ENCODE data around the gene CALR. TPM values are rescaled to one million over a fixed set of nuclear protein-coding genes. Genes with fewer than 3 reads are reported as not detected.

CALR gene
- polyA plus RNA-seq, 3 donors = 842 to 975 (median 894) TPM

GRCh38 chr19:12921047-12921446, 17.4 kb upstream of the CALR start:
- no peak for DNase-seq (ENCODE audit: extremely low read depth in 1 of 11, low read depth in 9 of 11, low spot score in 4 of 11)

- no peak for DNase-seq (ENCODE audit: extremely low read depth in 1 of 11, low read depth in 9 of 11, low spot score in 4 of 11)
Observed at GRCh38 chr19:12922959-12923358, 15.4 kb upstream of the CALR start.

GRCh38 chr19:12924621-12925310, 13.6 kb upstream of the CALR start:
- DNase-seq (ENCODE audit: extremely low read depth in 1 of 11, low read depth in 9 of 11, low spot score in 4 of 11) = no peak

GRCh38 chr19:12930002-12930645, 8.3 kb upstream of the CALR start:
- no peak for DNase-seq (ENCODE audit: extremely low read depth in 1 of 11, low read depth in 9 of 11, low spot score in 4 of 11)

DNA sequence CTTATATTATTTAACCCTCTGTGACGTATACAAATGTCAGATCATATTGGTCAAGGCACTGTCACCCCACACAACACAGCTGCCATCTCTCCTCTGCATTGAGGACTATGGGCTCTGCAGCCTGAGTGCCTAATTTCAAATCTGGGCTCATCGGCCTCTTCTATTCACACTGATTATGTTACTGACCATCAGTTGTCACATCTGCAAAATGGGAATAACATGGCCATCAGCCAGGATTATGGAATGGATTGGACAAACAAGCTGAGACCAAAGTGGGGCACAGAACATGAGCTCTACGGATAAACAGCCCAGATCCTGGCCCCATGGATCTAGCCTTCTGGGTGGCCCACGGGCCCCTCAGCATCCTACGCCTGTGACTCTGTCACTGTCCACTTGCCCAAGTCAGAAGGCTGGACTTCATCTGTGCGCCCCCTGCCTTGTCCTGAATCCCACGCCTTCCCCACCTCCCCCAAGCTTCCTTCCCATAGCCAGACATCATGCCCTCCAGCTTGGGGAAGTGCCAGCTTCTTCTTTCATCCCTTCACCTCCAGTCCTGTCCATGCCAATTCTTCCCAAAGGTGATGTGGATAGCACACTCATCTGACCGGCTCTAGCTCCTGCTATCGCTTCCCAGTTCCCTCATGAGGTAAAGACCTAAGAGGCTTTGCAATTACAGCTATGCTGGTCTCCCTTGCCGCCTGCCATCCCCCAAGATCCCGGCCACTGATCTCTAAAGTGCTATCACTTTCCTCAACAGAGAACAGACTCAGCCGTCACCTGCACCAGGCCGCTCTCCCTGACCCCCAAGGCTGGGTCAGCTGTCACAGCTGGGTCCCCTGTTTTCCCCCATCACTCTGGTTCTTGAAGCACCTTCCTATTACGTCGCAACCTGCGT, 5.8 kb upstream of the CALR start:
- DNase-seq (ENCODE audit: extremely low read depth in 1 of 11, low read depth in 9 of 11, low spot score in 4 of 11) = no peak

DNA sequence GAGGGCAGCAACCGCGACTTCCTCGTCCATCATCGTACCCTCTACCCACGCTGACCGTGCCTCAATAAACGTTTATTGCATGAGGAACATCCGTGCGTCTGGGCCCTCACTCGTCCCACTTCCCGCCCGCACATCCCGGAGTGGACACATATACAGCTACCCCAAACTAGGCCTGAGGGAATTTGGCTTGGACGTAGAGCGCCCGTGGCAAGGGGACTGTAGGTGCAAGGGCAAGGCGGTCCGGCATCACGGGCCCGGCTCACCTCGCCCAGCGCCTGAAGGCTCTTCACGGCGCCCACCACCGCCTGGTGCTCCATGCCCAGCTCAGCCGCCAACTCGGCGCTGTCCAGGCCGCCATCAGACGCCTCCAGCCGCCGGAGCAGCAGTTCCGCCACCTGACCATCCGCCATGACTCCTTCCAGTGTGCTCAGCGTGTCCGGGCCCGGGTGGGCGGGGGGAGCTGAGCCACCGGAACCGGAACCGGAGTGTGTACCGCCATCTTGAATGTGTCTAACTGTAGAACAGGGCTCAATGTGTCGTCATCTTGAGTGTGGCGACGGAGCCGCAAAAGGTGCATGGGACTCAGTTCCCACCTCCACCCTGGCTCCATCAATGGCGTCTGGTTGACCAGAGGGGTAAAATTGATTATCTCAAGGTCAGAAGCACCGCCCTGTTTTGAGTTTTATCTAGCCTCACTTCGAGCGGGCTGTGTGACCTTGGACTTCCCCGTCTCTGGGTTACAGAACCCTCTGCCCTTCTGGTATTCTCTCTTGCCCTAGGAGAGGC, 4.9 kb upstream of the CALR start, which contains the start of gene FARSA:
FARSA (minus strand) TSS at position 425 of the 786 bp plus-strand sequence; CDS start at position 410, 15 bp downstream.
- DNase-seq (ENCODE audit: extremely low read depth in 1 of 11, low read depth in 9 of 11, low spot score in 4 of 11) = peak in 10 of 11 donors; percentile 77 to 91 (median 86)

DNA sequence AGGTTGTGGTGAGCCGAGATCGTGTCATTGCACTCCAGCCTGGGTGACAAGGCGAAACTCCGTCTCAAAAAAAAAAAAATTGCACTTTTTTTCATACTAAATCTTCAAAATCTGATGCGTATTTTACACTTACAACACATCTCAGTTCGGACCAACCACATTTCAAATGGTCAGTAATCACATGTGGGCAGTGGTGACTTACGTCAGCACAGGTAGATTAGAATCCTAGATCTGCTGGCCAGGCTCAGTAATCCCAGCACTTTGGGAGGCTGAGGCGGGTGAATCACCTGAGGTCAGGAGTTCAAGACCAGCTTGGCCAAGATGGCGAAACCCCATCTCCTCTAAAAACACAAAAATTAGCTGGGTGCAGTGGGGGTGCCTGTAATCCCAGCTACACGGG, 3.3 kb upstream of the CALR start:
- no peak for DNase-seq (ENCODE audit: extremely low read depth in 1 of 11, low read depth in 9 of 11, low spot score in 4 of 11)

- no peak for DNase-seq (ENCODE audit: extremely low read depth in 1 of 11, low read depth in 9 of 11, low spot score in 4 of 11)
Observed at GRCh38 chr19:12936582-12936981, 1.8 kb upstream of the CALR start.

GRCh38 chr19:12937093-12937926, 1.1 kb upstream of the CALR start:
- no peak for DNase-seq (ENCODE audit: extremely low read depth in 1 of 11, low read depth in 9 of 11, low spot score in 4 of 11)

GRCh38 chr19:12938779-12939601, 581 bp downstream of the CALR start:
- DNase-seq (ENCODE audit: extremely low read depth in 1 of 11, low read depth in 9 of 11, low spot score in 4 of 11) = no peak

GRCh38 chr19:12939975-12940423, 1.6 kb downstream of the CALR start:
- no peak for DNase-seq (ENCODE audit: extremely low read depth in 1 of 11, low read depth in 9 of 11, low spot score in 4 of 11)

GRCh38 chr19:12940897-12941296, 2.5 kb downstream of the CALR start:
- no peak for DNase-seq (ENCODE audit: extremely low read depth in 1 of 11, low read depth in 9 of 11, low spot score in 4 of 11)

DNA sequence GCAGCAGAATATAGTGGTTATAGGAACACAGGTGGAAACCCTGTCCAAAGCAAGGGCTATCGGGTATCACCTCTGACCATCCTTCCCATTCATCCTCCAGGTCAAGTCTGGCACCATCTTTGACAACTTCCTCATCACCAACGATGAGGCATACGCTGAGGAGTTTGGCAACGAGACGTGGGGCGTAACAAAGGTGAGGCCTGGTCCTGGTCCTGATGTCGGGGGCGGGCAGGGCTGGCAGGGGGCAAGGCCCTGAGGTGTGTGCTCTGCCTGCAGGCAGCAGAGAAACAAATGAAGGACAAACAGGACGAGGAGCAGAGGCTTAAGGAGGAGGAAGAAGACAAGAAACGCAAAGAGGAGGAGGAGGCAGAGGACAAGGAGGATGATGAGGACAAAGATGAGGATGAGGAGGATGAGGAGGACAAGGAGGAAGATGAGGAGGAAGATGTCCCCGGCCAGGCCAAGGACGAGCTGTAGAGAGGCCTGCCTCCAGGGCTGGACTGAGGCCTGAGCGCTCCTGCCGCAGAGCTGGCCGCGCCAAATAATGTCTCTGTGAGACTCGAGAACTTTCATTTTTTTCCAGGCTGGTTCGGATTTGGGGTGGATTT, 5.1 kb downstream of the CALR start:
- no peak for DNase-seq (ENCODE audit: extremely low read depth in 1 of 11, low read depth in 9 of 11, low spot score in 4 of 11)

GRCh38 chr19:12944104-12944674, 5.8 kb downstream of the CALR start:
- no peak for DNase-seq (ENCODE audit: extremely low read depth in 1 of 11, low read depth in 9 of 11, low spot score in 4 of 11)

DNA sequence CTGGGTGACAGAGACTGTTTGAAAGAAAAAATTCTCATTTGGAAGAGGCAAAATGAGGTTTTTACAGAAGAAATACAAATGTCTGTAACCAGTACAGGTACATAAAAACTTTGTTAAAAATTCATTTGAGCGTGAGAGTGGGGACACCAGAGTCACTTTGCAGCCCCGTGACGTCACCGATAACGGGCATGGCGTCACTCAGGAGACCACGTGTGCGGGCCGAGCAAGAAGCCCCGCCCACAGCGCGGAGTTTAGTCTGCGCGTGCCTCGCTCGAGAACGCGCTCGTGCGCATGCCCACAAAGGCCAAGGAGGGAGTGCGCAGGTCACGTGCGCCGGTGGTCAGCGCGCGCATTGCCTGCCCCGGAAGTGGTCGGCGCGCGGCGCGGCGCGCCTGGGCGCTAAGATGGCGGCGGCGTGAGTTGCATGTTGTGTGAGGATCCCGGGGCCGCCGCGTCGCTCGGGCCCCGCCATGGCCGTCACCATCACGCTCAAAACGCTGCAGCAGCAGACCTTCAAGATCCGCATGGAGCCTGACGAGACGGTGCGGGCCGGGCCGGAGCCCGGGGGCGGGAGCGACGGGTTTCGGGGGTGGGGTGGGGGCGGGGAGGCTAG, 7.2 kb downstream of the CALR start, which contains the start of gene RAD23A:
RAD23A (plus strand) TSS at position 384 of the 613 bp plus-strand sequence; CDS start at position 471, 87 bp downstream.
- DNase-seq (ENCODE audit: extremely low read depth in 1 of 11, low read depth in 9 of 11, low spot score in 4 of 11) = peak; percentile 94 to 99 (median 97)

All from renal cortex interstitium (tissue), 11 donors.